Activated CD4-positive, CD25-positive, alpha-beta regulatory T cell treated with anti-CD3 and anti-CD28 coated beads, Interleukin-2, amount 50 U/mL, for 24 hours (primary cell): ENCODE measurements around the gene ARHGAP42.

ENCODE experiments used
- ATAC-seq, 2 donors: fragments of 150-1000 bp; cut with Tn5 transposase; one replicate each; pipeline ENCODE4 v1.10.0; 2021; ENCODE audit warnings: mild to moderate bottlenecking in 1 of 2, moderate library complexity in 1 of 2

Gene ARHGAP42

GRCh38 chr11:100808904-100809491, 121.9 kb downstream of the ARHGAP42 start:
- no peak for ATAC-seq

- ATAC-seq: no peak
These were observed 123.1 kb downstream of the ARHGAP42 start for GRCh38 chr11:100810146-100810545.

GRCh38 chr11:100810666-100811065, 123.6 kb downstream of the ARHGAP42 start:
- no peak for ATAC-seq

GRCh38 chr11:100812517-100812916, 125.4 kb downstream of the ARHGAP42 start:
- no peak for ATAC-seq

- no peak for ATAC-seq
These were observed 128.8 kb downstream of the ARHGAP42 start for GRCh38 chr11:100815787-100816330.

- ATAC-seq: no peak
These were observed 129.7 kb downstream of the ARHGAP42 start for GRCh38 chr11:100816823-100817222.

GRCh38 chr11:100817620-100818019, 130.5 kb downstream of the ARHGAP42 start:
- no peak for ATAC-seq

- ATAC-seq: no peak
These were observed 133.5 kb downstream of the ARHGAP42 start for GRCh38 chr11:100820621-100821020.

GRCh38 chr11:100821198-100821597, 134.1 kb downstream of the ARHGAP42 start:
- ATAC-seq: no peak

- ATAC-seq: no peak
These were observed 136.3 kb downstream of the ARHGAP42 start for GRCh38 chr11:100823360-100823759.

- ATAC-seq: no peak
These were observed 137.1 kb downstream of the ARHGAP42 start for GRCh38 chr11:100824041-100824809.

- no peak for ATAC-seq
These were observed 138.5 kb downstream of the ARHGAP42 start for GRCh38 chr11:100825626-100826025.

GRCh38 chr11:100827934-100828661, 141.0 kb downstream of the ARHGAP42 start:
- ATAC-seq: no peak

GRCh38 chr11:100830274-100830673, 143.2 kb downstream of the ARHGAP42 start:
- no peak for ATAC-seq

- ATAC-seq: no peak
These were observed 144.1 kb downstream of the ARHGAP42 start for GRCh38 chr11:100830978-100831732.

GRCh38 chr11:100831929-100832494, 144.9 kb downstream of the ARHGAP42 start:
- no peak for ATAC-seq

GRCh38 chr11:100832829-100833228, 145.7 kb downstream of the ARHGAP42 start:
- ATAC-seq: no peak

GRCh38 chr11:100833276-100833675, 146.2 kb downstream of the ARHGAP42 start:
- ATAC-seq: no peak

GRCh38 chr11:100835854-100836253, 148.8 kb downstream of the ARHGAP42 start:
- ATAC-seq: no peak

GRCh38 chr11:100837311-100837710, 150.2 kb downstream of the ARHGAP42 start:
- ATAC-seq: no peak

- ATAC-seq: no peak
These were observed 154.8 kb downstream of the ARHGAP42 start for GRCh38 chr11:100841711-100842407.
